Testis (tissue), 3 donors: ENCODE results near the gene GRWD1. TPM values are rescaled to one million over a fixed set of nuclear protein-coding genes. Genes with fewer than 3 reads are reported as not detected.

ENCODE experiments used
- DNase-seq: peaks from one replicate; pipeline ENCODE4 v3.0.0-alpha.2; 2019
- H3K27ac ChIP-seq, 2 donors: fragments of 200-600 bp; sonication (generic); one replicate each; pipeline ENCODE4 v1.5.1; 2019
- H3K27me3 ChIP-seq: fragments of 200-600 bp; sonication (generic); one replicate; pipeline ENCODE4 v1.5.1; 2019
- H3K36me3 ChIP-seq: fragments of 200-600 bp; sonication (generic); one replicate; pipeline ENCODE4 v1.5.1; 2017; ENCODE audit warnings: low read depth; ENCODE audit errors: missing control alignments
- H3K4me1 ChIP-seq: fragments of 200-600 bp; sonication (generic); one replicate; pipeline ENCODE4 v1.5.1; 2019
- H3K4me3 ChIP-seq, 2 donors: fragments of 200-600 bp; sonication (generic); one replicate each; pipeline ENCODE4 v1.5.1; 2017 to 2019
- H3K9me3 ChIP-seq: fragments of 200-600 bp; sonication (generic); one replicate; pipeline ENCODE4 v1.5.1; 2017
- POLR2A ChIP-seq: fragments of 450-650 bp; IDR thresholded peaks from one replicate; pipeline ENCODE4 v1.6.1; 2017; ENCODE audit warnings: antibody characterized with exemption, mild to moderate bottlenecking, moderate library complexity
- WGBS, 2 donors: methylation state at CpG; one replicate each; pipeline ENCODE4 v1.1.5; 2018; 5-methylcytosine and 5-hydroxymethylcytosine counted together
- intact Hi-C: fragments of 100-400 bp; cut with DNase I; formaldehyde crosslinking; loops from one replicate; pipeline ENCODE4 v1.15.1; 2023; ENCODE audit warnings: low total_unique reads
- polyA plus RNA-seq: library from polyadenylated mRNA; stranded (reverse); fragments of 350-450 nt; fragmentation: Illumina TruSeq; extraction: RNeasy Lipid Tissue Mini Kit (QIAGEN cat#74804); gene quantifications from one replicate; pipeline ENCODE4 v1.2.3, GENCODE V29; 2014; ENCODE audit warnings: low read depth, low replicate concordance; ENCODE audit not compliant: insufficient read depth
- total RNA-seq, 2 donors: library from RNA; depleted of rRNA; stranded (reverse); fragments of >200 nt; gene quantifications; one replicate each; pipeline ENCODE4 v1.2.3, GENCODE V29; 2016
- TF ChIP-seq, protein P1 (sequence below), 3 experiments: fragments of 450-650 bp in 2 of 3; fragments of 200-600 bp in 1 of 3; sonication (generic) in 1 of 3; IDR thresholded peaks; one replicate each; pipeline ENCODE4 v1.5.1; 2016 to 2019; ENCODE audit warnings: antibody characterized with exemption in 3 of 3, mild to moderate bottlenecking in 2 of 3, moderate library complexity in 1 of 3

Gene GRWD1
- total and polyA plus RNA-seq, 3 donors from 2014 or later = 17.8 to 35.2 (median 32.8) TPM

DNA sequence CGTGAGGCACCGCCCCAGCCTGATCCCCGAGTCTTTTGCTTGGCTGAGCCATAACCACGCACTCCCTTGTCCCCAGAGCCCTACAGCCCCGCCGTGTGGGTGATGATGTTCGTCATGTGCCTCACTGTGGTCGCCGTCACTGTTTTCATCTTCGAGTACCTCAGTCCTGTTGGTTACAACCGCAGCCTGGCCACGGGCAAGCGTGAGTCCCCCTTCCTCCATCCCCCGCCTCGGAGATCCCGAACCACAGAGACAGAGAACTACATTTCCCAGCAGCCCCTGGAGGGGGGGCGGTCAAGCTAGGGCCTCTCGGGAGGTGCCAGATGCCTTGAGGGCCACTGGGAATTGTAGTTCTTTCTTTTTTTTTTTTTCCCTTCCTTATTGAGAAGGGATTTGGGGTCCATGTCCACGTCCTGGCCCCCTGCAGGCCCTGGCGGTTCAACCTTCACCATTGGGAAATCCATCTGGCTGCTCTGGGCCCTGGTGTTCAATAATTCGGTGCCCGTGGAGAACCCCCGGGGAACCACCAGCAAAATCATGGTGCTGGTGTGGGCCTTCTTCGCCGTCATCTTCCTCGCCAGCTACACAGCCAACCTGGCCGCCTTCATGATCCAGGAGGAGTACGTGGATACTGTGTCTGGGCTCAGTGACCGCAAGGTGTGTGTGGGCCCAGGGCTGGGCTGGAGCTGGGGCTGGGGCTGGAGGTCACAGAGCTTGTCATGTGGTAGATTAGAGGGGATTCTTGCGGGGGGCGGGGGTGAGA lies 26.4 kb upstream of the GRWD1 start:
- no peaks in the 10 kb centered on the region for H3K36me3 ChIP-seq
- H3K4me3 ChIP-seq = peak overlapping the region in 1 of 2 donors; percentile 45
- TF ChIP-seq, protein P1, sequence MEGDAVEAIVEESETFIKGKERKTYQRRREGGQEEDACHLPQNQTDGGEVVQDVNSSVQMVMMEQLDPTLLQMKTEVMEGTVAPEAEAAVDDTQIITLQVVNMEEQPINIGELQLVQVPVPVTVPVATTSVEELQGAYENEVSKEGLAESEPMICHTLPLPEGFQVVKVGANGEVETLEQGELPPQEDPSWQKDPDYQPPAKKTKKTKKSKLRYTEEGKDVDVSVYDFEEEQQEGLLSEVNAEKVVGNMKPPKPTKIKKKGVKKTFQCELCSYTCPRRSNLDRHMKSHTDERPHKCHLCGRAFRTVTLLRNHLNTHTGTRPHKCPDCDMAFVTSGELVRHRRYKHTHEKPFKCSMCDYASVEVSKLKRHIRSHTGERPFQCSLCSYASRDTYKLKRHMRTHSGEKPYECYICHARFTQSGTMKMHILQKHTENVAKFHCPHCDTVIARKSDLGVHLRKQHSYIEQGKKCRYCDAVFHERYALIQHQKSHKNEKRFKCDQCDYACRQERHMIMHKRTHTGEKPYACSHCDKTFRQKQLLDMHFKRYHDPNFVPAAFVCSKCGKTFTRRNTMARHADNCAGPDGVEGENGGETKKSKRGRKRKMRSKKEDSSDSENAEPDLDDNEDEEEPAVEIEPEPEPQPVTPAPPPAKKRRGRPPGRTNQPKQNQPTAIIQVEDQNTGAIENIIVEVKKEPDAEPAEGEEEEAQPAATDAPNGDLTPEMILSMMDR (IDR thresholded peaks at IDR 0.05) = no peak
- TF ChIP-seq POLR2A = no peak
- WGBS, 2 donors = 47 to 63% methylated on average over 23 to 31 of the region's 31 CpGs
- H3K9me3 ChIP-seq = no peaks in the 10 kb centered on the region
- no peaks in the 10 kb centered on the region for H3K27me3 ChIP-seq
- intact Hi-C loops = no loop called here
- peaks cover 3% of the 10 kb centered on the region for H3K4me1 ChIP-seq
- DNase-seq = peak; percentile 81
- no peak overlapping the region for H3K27ac ChIP-seq

DNA sequence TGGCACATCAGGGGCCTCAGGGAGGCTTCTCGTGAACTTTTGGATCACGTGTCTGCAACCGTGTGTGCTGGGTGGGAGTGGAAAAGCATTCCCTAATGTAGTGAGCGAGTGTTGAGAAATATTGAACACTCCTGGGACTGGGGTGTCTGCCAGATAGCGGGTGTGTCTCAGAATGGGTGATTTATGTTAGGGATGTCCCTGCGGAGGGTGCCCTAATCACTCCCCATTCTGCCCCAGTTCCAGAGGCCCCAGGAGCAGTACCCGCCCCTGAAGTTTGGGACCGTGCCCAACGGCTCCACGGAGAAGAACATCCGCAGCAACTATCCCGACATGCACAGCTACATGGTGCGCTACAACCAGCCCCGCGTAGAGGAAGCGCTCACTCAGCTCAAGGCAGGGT lies 24.2 kb upstream of the GRWD1 start:
- intact Hi-C loops = no loop called here
- no peaks in the 10 kb centered on the region for H3K36me3 ChIP-seq
- H3K27ac ChIP-seq = no peak overlapping the region
- H3K4me1 ChIP-seq = no peaks in the 10 kb centered on the region
- H3K27me3 ChIP-seq = no peaks in the 10 kb centered on the region
- no peaks in the 10 kb centered on the region for H3K9me3 ChIP-seq
- DNase-seq = no peak
- no peak for TF ChIP-seq POLR2A
- TF ChIP-seq, protein P1 (IDR thresholded peaks at IDR 0.05) = no peak
- H3K4me3 ChIP-seq = no peak overlapping the region
- WGBS, 2 donors = 72 to 74% methylated on average over 12 to 16 of the region's 16 CpGs

GRCh38 chr19:48424694-48425219 lies 21.0 kb upstream of the GRWD1 start:
- H3K4me1 ChIP-seq = no peaks in the 10 kb centered on the region
- H3K36me3 ChIP-seq = no peaks in the 10 kb centered on the region
- no peak for DNase-seq
- TF ChIP-seq, protein P1 (IDR thresholded peaks at IDR 0.05) = no peak
- no peak for TF ChIP-seq POLR2A
- H3K27me3 ChIP-seq = no peaks in the 10 kb centered on the region
- no peaks in the 10 kb centered on the region for H3K9me3 ChIP-seq
- H3K27ac ChIP-seq = no peak overlapping the region
- 63 to 65% methylated on average over 8 of the region's 8 CpGs for WGBS, 2 donors
- no peak overlapping the region for H3K4me3 ChIP-seq
- intact Hi-C loops = no loop called here

- no peak for DNase-seq
- Histone ChIP-seq H3K27ac (no peak overlapping the region), H3K4me3 (no peak overlapping the region), H3K9me3 (no peaks in the 10 kb centered on the region), H3K27me3 (no peaks in the 10 kb centered on the region), H3K4me1 (no peaks in the 10 kb centered on the region), H3K36me3 (no peaks in the 10 kb centered on the region)
- TF ChIP-seq, protein P1 (IDR thresholded peaks at IDR 0.05) = no peak
- no peak for TF ChIP-seq POLR2A
- whole genome bisulfite sequencing, 2 donors = 93 to 100% methylated on average over 1 of the region's 1 CpG
- intact Hi-C loops = no loop called here
These were observed 17.1 kb upstream of the GRWD1 start for GRCh38 chr19:48428670-48429069.

- DNase-seq = no peak
- intact Hi-C loops = no loop called here
These were observed 12.4 kb upstream of the GRWD1 start for GRCh38 chr19:48433337-48433736.

More at GRCh38 chr19:48433337-48433736, 12.4 kb upstream of the GRWD1 start:
- Histone ChIP-seq H3K9me3 (no peaks in the 10 kb centered on the region), H3K36me3 (no peaks in the 10 kb centered on the region), H3K4me1 (no peaks in the 10 kb centered on the region), H3K27me3 (no peaks in the 10 kb centered on the region), H3K27ac (no peak overlapping the region), H3K4me3 (no peak overlapping the region)
- TF ChIP-seq, protein P1 (IDR thresholded peaks at IDR 0.05) = no peak
- no peak for TF ChIP-seq POLR2A
- WGBS, 2 donors = 58 to 59% methylated on average over 8 of the region's 8 CpGs
